T-cell (primary cell): ENCODE data around the gene PPP2R1A. TPM values are rescaled to one million over a fixed set of nuclear protein-coding genes. Genes with fewer than 3 reads are reported as not detected.

Experiments
- ATAC-seq, 4 experiments: fragments of 200-7000 bp in 3 of 4; fragments of 150-1000 bp in 1 of 4; cut with Tn5 transposase; replicated peaks in 1 of 4; 1 replicate in 3 of 4; 2 replicates in 1 of 4; pipeline ENCODE4 v1.10.0; 2021; ENCODE audit warnings: moderate library complexity in 3 of 4, mild to moderate bottlenecking in 2 of 4, moderate number of reproducible peaks in 1 of 4
- CTCF ChIA-PET, 2 donors: fragments of 300-600 bp; sonication (Branson Sonifier 250); formaldehyde crosslinking; loops; one replicate each; lab custom pipeline; 2022; ENCODE audit warnings: antibody characterized with exemption in 2 of 2; lab: Charles Lee
- POLR2A ChIA-PET, 2 donors: fragments of 300-600 bp; sonication (Branson Sonifier 250); formaldehyde crosslinking; loops; one replicate each; lab custom pipeline; 2022; ENCODE audit warnings: antibody characterized with exemption in 2 of 2; lab: Charles Lee
- DNase-seq, 35 experiments: peaks; one replicate each; pipeline versions ENCODE4 v3.0.0 to v3.0.0-alpha.2; 2013 to 2023
- H3K27ac ChIP-seq: one replicate; pipeline ENCODE4 v1.5.1; 2013; ENCODE audit warnings: low read length
- H3K27me3 ChIP-seq, 2 experiments: replicated peaks in 1 of 2; 1 replicate in 1 of 2; 2 replicates in 1 of 2; pipeline versions ENCODE4 v1.6.1 to v1.7.0; 2013; ENCODE audit warnings: low read length in 1 of 2, mixed read lengths in 1 of 2; ENCODE audit not compliant: control insufficient read depth in 2 of 2, insufficient read depth in 2 of 2; ENCODE audit errors: extremely low read depth in 1 of 2
- H3K36me3 ChIP-seq, 2 donors: 1 replicate in 1 of 2; 2 replicates in 1 of 2; pipeline versions ENCODE4 v1.6.1 to v1.7.0; 2013; ENCODE audit warnings: low read length in 1 of 2; ENCODE audit not compliant: control insufficient read depth in 2 of 2, insufficient read depth in 1 of 2; ENCODE audit errors: extremely low read depth in 1 of 2
- H3K4me1 ChIP-seq, 2 experiments: 1 replicate in 1 of 2; 2 replicates in 1 of 2; pipeline versions ENCODE4 v1.6.1 to v1.7.0; 2013; ENCODE audit warnings: low read length in 2 of 2, mixed read lengths in 1 of 2; ENCODE audit not compliant: insufficient read depth in 2 of 2, control insufficient read depth in 1 of 2; ENCODE audit errors: extremely low read depth in 1 of 2
- H3K4me3 ChIP-seq, 2 donors: 1 replicate in 1 of 2; 2 replicates in 1 of 2; pipeline versions ENCODE4 v1.5.1 to v1.7.0; 2013; ENCODE audit warnings: mild to moderate bottlenecking in 2 of 2, low read length in 1 of 2, moderate library complexity in 1 of 2; ENCODE audit not compliant: control insufficient read depth in 1 of 2; ENCODE audit errors: extremely low read depth in 1 of 2
- H3K9me3 ChIP-seq: 2 replicates; pipeline ENCODE4 v1.7.0; 2013
- H3K27ac Mint-ChIP-seq, 2 donors: one replicate each; pipeline ENCODE4 v1.8.0; 2020 to 2021; ENCODE audit warnings: mild to moderate bottlenecking in 2 of 2, mixed read lengths in 2 of 2
- H3K27me3 Mint-ChIP-seq, 2 donors: one replicate each; pipeline ENCODE4 v1.8.0; 2021 to 2022; ENCODE audit warnings: mixed read lengths in 2 of 2
- H3K36me3 Mint-ChIP-seq: one replicate; pipeline ENCODE4 v1.8.0; 2021; ENCODE audit warnings: mixed read lengths
- H3K4me1 Mint-ChIP-seq, 3 donors: one replicate each; pipeline ENCODE4 v1.8.0; 2020 to 2022; ENCODE audit warnings: mixed read lengths in 3 of 3, mild to moderate bottlenecking in 1 of 3
- H3K4me3 Mint-ChIP-seq, 3 donors: one replicate each; pipeline ENCODE4 v1.8.0; 2020 to 2022; ENCODE audit warnings: mild to moderate bottlenecking in 3 of 3, mixed read lengths in 3 of 3, moderate library complexity in 3 of 3
- H3K9me3 Mint-ChIP-seq, 3 donors: one replicate each; pipeline ENCODE4 v1.8.0; 2020 to 2022; ENCODE audit warnings: mixed read lengths in 3 of 3
- WGBS: methylation state at CpG from one replicate; pipeline ENCODE4 v1.1.5; 2013; ENCODE audit warnings: missing lambda C conversion rate; ENCODE audit not compliant: insufficient coverage; 5-methylcytosine and 5-hydroxymethylcytosine counted together
- total RNA-seq, 35 experiments: library from RNA in 6 of 35; stranded (reverse) in 6 of 35; fragments of 120-200 nt in 1 of 35; gene quantifications; one replicate each; pipeline versions ENCODE4 v1.2.1 to v1.2.4 and lab custom pipeline; 2013 to 2026

PPP2R1A gene
- total RNA-seq, 5 donors from 2014 or later (not counting 1 experiment from before 2014, with no cell fraction given) = 177 to 203 (median 191) TPM

- H3K4me1 ChIP-seq = no peaks in the 10 kb centered on the region
- no peak overlapping the region for H3K27ac ChIP-seq
- no peak overlapping the region for H3K27ac Mint-ChIP-seq
- POLR2A ChIA-PET = no interaction called here
- H3K4me3 Mint-ChIP-seq = no peak overlapping the region
- H3K36me3 ChIP-seq = peaks cover 11 to 29% of the 10 kb centered on the region in 2 donors
- no peaks in the 10 kb centered on the region for H3K27me3 ChIP-seq
- CTCF ChIA-PET = no interaction called here
- no peak overlapping the region for H3K4me3 ChIP-seq
- 95% methylated on average over 4 of the region's 6 CpGs for WGBS
- H3K36me3 Mint-ChIP-seq = peaks cover 26% of the 10 kb centered on the region
- ATAC-seq (no peak), DNase-seq (no peak)
- H3K27me3 Mint-ChIP-seq = no peaks in the 10 kb centered on the region
- H3K4me1 Mint-ChIP-seq = no peaks in the 10 kb centered on the region
- H3K9me3 Mint-ChIP-seq = no peaks in the 10 kb centered on the region
- H3K9me3 ChIP-seq = no peaks in the 10 kb centered on the region
These were observed 39.7 kb downstream of the PPP2R1A start for GRCh38 chr19:52229524-52229923.

GRCh38 chr19:52230685-52231084 lies 40.8 kb downstream of the PPP2R1A start:
- Mint-ChIP-seq H3K36me3 (peaks cover 20% of the 10 kb centered on the region), H3K27me3 (no peaks in the 10 kb centered on the region), H3K9me3 (no peaks in the 10 kb centered on the region), H3K4me3 (no peak overlapping the region), H3K4me1 (no peaks in the 10 kb centered on the region), H3K27ac (peak overlapping the region; percentile 24 to 48)
- DNase-seq = no peak
- peak in 1 of 4 experiments; percentile 5 for ATAC-seq
- H3K4me3 ChIP-seq = no peak overlapping the region
- H3K4me1 ChIP-seq = no peaks in the 10 kb centered on the region
- H3K27ac ChIP-seq = no peak overlapping the region
- peaks cover 8 to 22% of the 10 kb centered on the region in 2 donors for H3K36me3 ChIP-seq
- ChIA-PET POLR2A (no interaction called here), CTCF (no interaction called here)
- H3K27me3 ChIP-seq = no peaks in the 10 kb centered on the region
- no peaks in the 10 kb centered on the region for H3K9me3 ChIP-seq
- WGBS = no CpG with 5 or more reads among the region's 1 CpG

- Histone ChIP-seq H3K4me1 (no peaks in the 10 kb centered on the region), H3K27me3 (no peaks in the 10 kb centered on the region), H3K27ac (no peak overlapping the region), H3K9me3 (no peaks in the 10 kb centered on the region), H3K36me3 (peaks cover 3 to 15% of the 10 kb centered on the region in 2 donors), H3K4me3 (no peak overlapping the region)
- no peaks in the 10 kb centered on the region for H3K4me1 Mint-ChIP-seq
- H3K36me3 Mint-ChIP-seq = peaks cover 14% of the 10 kb centered on the region
- H3K9me3 Mint-ChIP-seq = no peaks in the 10 kb centered on the region
- ATAC-seq = peak in 1 of 4 experiments; percentile 8
- CTCF ChIA-PET = no interaction called here
- no peaks in the 10 kb centered on the region for H3K27me3 Mint-ChIP-seq
- DNase-seq = no peak
- POLR2A ChIA-PET = no interaction called here
- 100% methylated on average over 2 of the region's 3 CpGs for WGBS
- H3K27ac Mint-ChIP-seq = peak overlapping the region; percentile 24 to 48
- no peak overlapping the region for H3K4me3 Mint-ChIP-seq
These were observed 41.5 kb downstream of the PPP2R1A start for GRCh38 chr19:52231154-52231910.

GRCh38 chr19:52234406-52234805 lies 44.6 kb downstream of the PPP2R1A start:
- no peak overlapping the region for H3K27ac ChIP-seq
- no peaks in the 10 kb centered on the region for H3K4me1 ChIP-seq
- ChIA-PET CTCF (no interaction called here), POLR2A (interaction anchor here in 1 of 2 donors (0.5 kb wide), 1 partner anchor 490 kb away, joined by 5 read pairs; no protein-coding TSS in a partner anchor)
- DNase-seq (no peak), ATAC-seq (no peak)
- H3K27ac Mint-ChIP-seq = no peak overlapping the region
- H3K27me3 ChIP-seq = no peaks in the 10 kb centered on the region
- no peaks in the 10 kb centered on the region for H3K36me3 Mint-ChIP-seq
- H3K4me3 Mint-ChIP-seq = no peak overlapping the region
- WGBS = no CpG with 5 or more reads among the region's 2 CpGs
- H3K4me3 ChIP-seq = no peak overlapping the region
- H3K4me1 Mint-ChIP-seq = peaks cover 0 to 2% (median 0%) of the 10 kb centered on the region in 3 donors
- no peaks in the 10 kb centered on the region for H3K9me3 ChIP-seq
- no peaks in the 10 kb centered on the region for H3K27me3 Mint-ChIP-seq
- H3K36me3 ChIP-seq = no peaks in the 10 kb centered on the region
- no peaks in the 10 kb centered on the region for H3K9me3 Mint-ChIP-seq

GRCh38 chr19:52237197-52237596 lies 47.3 kb downstream of the PPP2R1A start:
- Mint-ChIP-seq H3K4me3 (no peak overlapping the region), H3K27ac (no peak overlapping the region), H3K27me3 (no peaks in the 10 kb centered on the region), H3K4me1 (peaks cover 0 to 2% (median 0%) of the 10 kb centered on the region in 3 donors), H3K9me3 (no peaks in the 10 kb centered on the region), H3K36me3 (no peaks in the 10 kb centered on the region)
- no CpG with 5 or more reads among the region's 2 CpGs for WGBS
- Histone ChIP-seq H3K4me1 (no peaks in the 10 kb centered on the region), H3K27me3 (no peaks in the 10 kb centered on the region), H3K36me3 (no peaks in the 10 kb centered on the region), H3K4me3 (no peak overlapping the region), H3K9me3 (no peaks in the 10 kb centered on the region), H3K27ac (no peak overlapping the region)
- CTCF ChIA-PET = interaction anchor here in 1 of 2 donors (0.7 to 1.5 kb wide), 7 partner anchors 10 to 99 kb away, joined by 3 to 5 read pairs (median 5); partner anchors contain the start of genes PPP2R1A and ZNF616
- no peak for ATAC-seq
- POLR2A ChIA-PET = interaction anchor here in 1 of 2 donors (0.6 kb wide), 1 partner anchor 96 kb away, joined by 3 read pairs; no protein-coding TSS in a partner anchor
- no peak for DNase-seq

GRCh38 chr19:52237771-52238400 lies 48.0 kb downstream of the PPP2R1A start:
- WGBS = 31% methylated on average over 2 of the region's 8 CpGs
- H3K27ac Mint-ChIP-seq = no peak overlapping the region
- POLR2A ChIA-PET = no interaction called here

More at GRCh38 chr19:52237771-52238400, 48.0 kb downstream of the PPP2R1A start:
- H3K4me3 Mint-ChIP-seq = no peak overlapping the region
- H3K9me3 Mint-ChIP-seq = no peaks in the 10 kb centered on the region
- H3K27me3 Mint-ChIP-seq = no peaks in the 10 kb centered on the region
- ATAC-seq (peak; percentile 44 to 66 (median 62)), DNase-seq (peak in 34 of 35 experiments; percentile 9 to 76 (median 35))
- peaks cover 0 to 2% (median 0%) of the 10 kb centered on the region in 3 donors for H3K4me1 Mint-ChIP-seq
- H3K27me3 ChIP-seq = no peaks in the 10 kb centered on the region
- no peak overlapping the region for H3K27ac ChIP-seq
- H3K9me3 ChIP-seq = no peaks in the 10 kb centered on the region
- no peaks in the 10 kb centered on the region for H3K4me1 ChIP-seq
- H3K36me3 ChIP-seq = no peaks in the 10 kb centered on the region
- no peaks in the 10 kb centered on the region for H3K36me3 Mint-ChIP-seq
- no peak overlapping the region for H3K4me3 ChIP-seq
- CTCF ChIA-PET = interaction anchor here in 1 of 2 donors (0.7 to 1.5 kb wide), 7 partner anchors 11 to 100 kb away, joined by 3 to 5 read pairs (median 5); partner anchors contain the start of genes PPP2R1A and ZNF616
